ENCODE measurements around the gene ZBTB20. TPM values are rescaled to one million over a fixed set of nuclear protein-coding genes. Genes with fewer than 3 reads are reported as not detected.

The ZBTB20 gene
- total and polyA plus RNA-seq, 4 donors = 0.69 to 128 (median 51.7) TPM

DNA sequence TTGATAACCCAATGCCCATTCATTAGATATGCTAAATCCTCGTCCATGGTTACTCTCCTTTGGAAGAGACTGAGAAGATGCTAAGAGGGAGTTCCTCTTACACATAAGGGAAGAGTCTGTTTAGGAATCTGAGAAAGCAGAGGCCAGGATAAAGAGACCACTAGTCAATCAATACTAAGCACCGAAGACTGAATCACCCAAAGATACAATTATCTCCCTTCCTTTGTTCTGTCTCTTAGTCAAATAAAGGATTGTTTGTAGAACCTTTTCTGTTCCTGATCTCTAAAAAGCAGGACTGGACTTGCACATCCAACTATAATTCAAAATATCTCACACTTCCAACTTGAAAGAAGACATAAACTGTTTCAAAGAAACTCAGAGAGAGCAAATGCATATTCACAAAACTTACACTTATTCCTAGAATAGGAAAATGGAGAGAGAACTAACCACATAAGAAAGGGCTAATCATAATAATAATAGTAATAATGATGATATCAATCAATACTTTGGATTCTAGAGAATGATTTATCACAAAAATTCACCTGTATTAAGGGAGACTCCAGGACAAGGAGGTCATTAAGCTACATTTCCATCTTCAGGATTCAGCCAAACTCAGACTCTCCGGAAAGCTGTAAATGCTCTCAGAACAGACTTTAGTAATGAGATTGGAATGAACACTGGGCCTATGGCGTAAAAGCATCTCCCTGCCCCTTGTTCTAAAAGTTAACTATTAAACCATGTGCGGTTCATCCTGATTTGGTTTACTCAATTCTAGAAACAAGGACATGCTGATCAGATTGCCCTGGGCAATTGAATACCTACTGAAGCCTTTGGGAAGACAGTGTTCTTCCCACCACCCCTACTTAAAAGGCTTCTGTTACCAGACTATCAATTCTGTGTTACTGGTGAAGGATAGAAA is 401.5 kb downstream of the ZBTB20 start:
- intact Hi-C loops (cut with DNase I) = no loop called here
- ATAC-seq (ENCODE audit: low FRiP score) = peak; percentile 72
- peak overlapping the region in 1 of 2 donors; percentile 64 for H3K4me3 ChIP-seq (ENCODE audit: low read length in 2 of 2)
- WGBS, 2 donors = 24 to 27% methylated on average over 5 of the region's 5 CpGs
- no peaks in the 10 kb centered on the region for H3K9me3 ChIP-seq (ENCODE audit: control insufficient read depth, low read length)
- no peaks in the 10 kb centered on the region for H3K27me3 ChIP-seq (ENCODE audit: control insufficient read depth in 1 of 2, insufficient read depth in 2 of 2, low read length in 1 of 2)
- peak overlapping the region in 1 of 2 donors; percentile 57 for H3K27ac ChIP-seq (ENCODE audit: low read depth in 1 of 2, low read length in 2 of 2)
- peaks cover 0 to 8% of the 10 kb centered on the region in 2 donors for H3K4me1 ChIP-seq (ENCODE audit: control insufficient read depth in 1 of 2, insufficient read depth in 2 of 2, low read length in 2 of 2)
- DNase-seq = no peak
- no peaks in the 10 kb centered on the region for H3K36me3 ChIP-seq (ENCODE audit: control insufficient read depth in 1 of 2, insufficient read depth in 2 of 2, low read length in 1 of 2)

DNA sequence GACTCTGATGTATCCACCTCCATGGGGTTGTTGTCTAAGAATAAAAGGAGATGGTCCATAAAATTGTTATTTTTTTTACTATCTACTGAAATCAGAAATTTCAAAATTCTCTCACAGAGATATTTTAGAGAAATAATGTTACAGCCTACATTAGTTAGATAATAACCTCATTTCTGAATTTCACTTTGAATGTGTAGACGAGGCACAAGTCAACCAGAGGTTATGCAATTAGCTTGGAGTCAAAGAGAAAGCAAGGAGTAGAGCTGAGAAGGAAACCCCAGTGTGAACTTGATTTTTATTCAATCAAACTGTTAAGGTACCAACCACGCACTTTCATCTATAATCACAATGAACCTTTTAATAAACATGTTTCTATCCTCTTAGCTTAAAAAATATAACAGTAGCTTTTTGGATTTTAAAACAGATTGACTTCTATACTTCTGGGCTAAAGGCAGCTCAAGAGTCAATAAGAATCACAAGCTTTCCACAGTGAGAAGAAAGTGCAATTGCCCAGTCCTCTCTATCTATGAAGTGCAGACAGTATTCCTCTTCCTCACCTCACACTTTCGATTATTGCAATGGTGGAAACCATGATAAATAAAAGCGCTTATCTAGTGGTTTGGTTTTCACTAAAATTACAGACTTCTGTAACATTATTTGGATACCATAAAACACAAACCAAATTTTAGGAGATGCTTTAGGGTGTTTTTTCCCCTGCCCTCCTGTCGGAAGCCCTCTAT is 403.2 kb downstream of the ZBTB20 start:
- 97% methylated on average over 5 of the region's 5 CpGs for WGBS, 2 donors

DNA sequence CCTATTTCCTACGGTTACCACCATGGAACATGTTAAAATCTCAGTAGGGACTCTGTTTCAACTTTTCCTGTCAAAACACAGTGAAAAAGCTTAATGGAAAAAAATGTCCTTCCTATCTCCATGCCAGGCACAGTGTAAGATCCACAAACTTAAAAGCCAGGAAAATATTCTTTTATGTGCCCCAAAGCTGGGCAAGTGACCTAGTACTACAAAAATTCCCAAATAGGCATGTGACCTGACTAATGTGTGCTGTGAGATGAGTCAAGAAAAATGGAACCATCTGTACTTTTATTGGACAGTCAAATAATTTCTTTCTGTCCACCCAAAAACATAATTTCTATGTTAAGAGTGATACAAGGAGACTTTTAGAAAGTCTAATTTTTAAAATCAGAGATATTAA is 406.0 kb downstream of the ZBTB20 start:
- 6 to 9% methylated on average over 1 of the region's 1 CpG for WGBS, 2 donors
- Histone ChIP-seq H3K4me1 (ENCODE audit: control insufficient read depth in 1 of 2, insufficient read depth in 2 of 2, low read length in 2 of 2) (peaks cover 0 to 6% of the 10 kb centered on the region in 2 donors), H3K4me3 (ENCODE audit: low read length in 2 of 2) (no peak overlapping the region), H3K9me3 (ENCODE audit: control insufficient read depth, low read length) (no peaks in the 10 kb centered on the region), H3K27ac (ENCODE audit: low read depth in 1 of 2, low read length in 2 of 2) (no peak overlapping the region), H3K36me3 (ENCODE audit: control insufficient read depth in 1 of 2, insufficient read depth in 2 of 2, low read length in 1 of 2) (no peaks in the 10 kb centered on the region), H3K27me3 (ENCODE audit: control insufficient read depth in 1 of 2, insufficient read depth in 2 of 2, low read length in 1 of 2) (no peaks in the 10 kb centered on the region)
- ATAC-seq (ENCODE audit: low FRiP score) (peak; percentile 44), DNase-seq (no peak)
- intact Hi-C loops (cut with DNase I) = no loop called here

More for the DNA sequence above, 403.2 kb downstream of the ZBTB20 start:
- Histone ChIP-seq H3K4me3 (ENCODE audit: low read length in 2 of 2) (no peak overlapping the region), H3K9me3 (ENCODE audit: control insufficient read depth, low read length) (no peaks in the 10 kb centered on the region), H3K36me3 (ENCODE audit: control insufficient read depth in 1 of 2, insufficient read depth in 2 of 2, low read length in 1 of 2) (no peaks in the 10 kb centered on the region), H3K27ac (ENCODE audit: low read depth in 1 of 2, low read length in 2 of 2) (no peak overlapping the region), H3K4me1 (ENCODE audit: control insufficient read depth in 1 of 2, insufficient read depth in 2 of 2, low read length in 2 of 2) (peaks cover 0 to 8% of the 10 kb centered on the region in 2 donors), H3K27me3 (ENCODE audit: control insufficient read depth in 1 of 2, insufficient read depth in 2 of 2, low read length in 1 of 2) (no peaks in the 10 kb centered on the region)
- no peak for ATAC-seq (ENCODE audit: low FRiP score)
- DNase-seq = no peak
- intact Hi-C loops (cut with DNase I) = no loop called here

DNA sequence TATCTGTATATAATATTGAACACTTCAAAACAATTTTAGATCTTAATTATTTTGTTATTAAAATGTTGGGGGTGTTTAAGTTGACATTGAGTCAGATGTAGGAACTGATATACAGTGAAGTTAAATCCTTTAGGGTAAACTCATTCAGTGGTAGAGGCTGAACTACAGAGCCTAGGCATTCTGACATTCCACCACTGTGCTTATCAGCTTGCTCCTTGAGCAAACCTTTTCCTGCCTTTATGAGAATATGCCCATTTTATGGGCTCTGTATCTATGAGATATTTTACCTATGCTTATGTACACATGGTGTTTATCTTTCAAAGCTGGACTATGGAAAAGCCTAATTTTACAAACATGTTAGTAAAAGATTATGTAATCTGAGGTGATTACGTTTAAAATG is 407.5 kb downstream of the ZBTB20 start:
- H3K4me3 ChIP-seq (ENCODE audit: low read length in 2 of 2) = no peak overlapping the region
- no peak overlapping the region for H3K27ac ChIP-seq (ENCODE audit: low read depth in 1 of 2, low read length in 2 of 2)
- intact Hi-C loops (cut with DNase I) = no loop called here
- H3K36me3 ChIP-seq (ENCODE audit: control insufficient read depth in 1 of 2, insufficient read depth in 2 of 2, low read length in 1 of 2) = no peaks in the 10 kb centered on the region
- ATAC-seq (ENCODE audit: low FRiP score) = no peak
- no peaks in the 10 kb centered on the region for H3K9me3 ChIP-seq (ENCODE audit: control insufficient read depth, low read length)
- H3K27me3 ChIP-seq (ENCODE audit: control insufficient read depth in 1 of 2, insufficient read depth in 2 of 2, low read length in 1 of 2) = no peaks in the 10 kb centered on the region
- no peak for DNase-seq
- peaks cover 0 to 6% of the 10 kb centered on the region in 2 donors for H3K4me1 ChIP-seq (ENCODE audit: control insufficient read depth in 1 of 2, insufficient read depth in 2 of 2, low read length in 2 of 2)
- 63 to 66% methylated on average over 1 of the region's 1 CpG for WGBS, 2 donors

DNA sequence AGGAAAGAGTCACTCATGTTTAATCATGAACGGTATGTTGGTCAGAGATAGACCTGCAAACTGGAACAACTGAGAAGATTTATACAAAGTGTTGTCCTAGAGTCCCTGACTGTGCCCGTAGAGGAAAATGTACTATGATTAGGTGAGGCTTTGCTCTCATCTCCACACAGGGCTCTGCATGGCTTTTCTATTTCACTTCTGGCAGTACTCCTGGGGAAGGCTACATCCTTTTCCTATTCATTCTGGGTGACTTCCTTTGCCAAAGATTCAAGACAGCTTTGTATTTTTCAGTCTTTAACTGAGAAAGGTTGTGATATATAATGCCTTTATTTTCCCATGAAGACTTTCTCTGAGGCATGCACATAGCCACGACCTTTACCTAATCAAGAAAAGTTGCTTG is 414.7 kb downstream of the ZBTB20 start:
- 46 to 50% methylated on average over 3 of the region's 3 CpGs for WGBS, 2 donors
- Histone ChIP-seq H3K4me1 (ENCODE audit: control insufficient read depth in 1 of 2, insufficient read depth in 2 of 2, low read length in 2 of 2) (no peaks in the 10 kb centered on the region), H3K9me3 (ENCODE audit: control insufficient read depth, low read length) (no peaks in the 10 kb centered on the region), H3K4me3 (ENCODE audit: low read length in 2 of 2) (no peak overlapping the region), H3K27me3 (ENCODE audit: control insufficient read depth in 1 of 2, insufficient read depth in 2 of 2, low read length in 1 of 2) (no peaks in the 10 kb centered on the region), H3K27ac (ENCODE audit: low read depth in 1 of 2, low read length in 2 of 2) (no peak overlapping the region), H3K36me3 (ENCODE audit: control insufficient read depth in 1 of 2, insufficient read depth in 2 of 2, low read length in 1 of 2) (no peaks in the 10 kb centered on the region)
- DNase-seq = no peak
- no peak for ATAC-seq (ENCODE audit: low FRiP score)
- intact Hi-C loops (cut with DNase I) = no loop called here

DNA sequence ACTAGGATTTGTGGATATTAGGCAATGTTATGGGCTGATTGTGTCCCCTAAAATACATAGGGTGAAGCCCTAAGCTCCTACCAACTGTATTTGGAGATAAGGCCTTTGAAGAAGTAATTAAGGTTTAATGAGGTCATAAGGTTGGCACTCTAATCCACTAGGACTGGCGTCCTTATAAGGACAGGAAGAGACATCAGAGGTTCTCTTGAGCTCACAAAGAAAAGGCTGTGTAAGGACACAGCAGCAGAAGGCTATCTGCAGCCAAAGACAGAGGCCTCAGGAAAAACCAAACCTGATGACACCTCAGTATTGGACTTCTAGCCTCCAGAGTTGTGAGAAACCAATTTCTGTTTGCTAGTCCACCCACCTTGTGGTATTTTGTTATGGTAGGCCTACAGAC is 416.7 kb downstream of the ZBTB20 start:
- DNase-seq = no peak
- Histone ChIP-seq H3K27me3 (ENCODE audit: control insufficient read depth in 1 of 2, insufficient read depth in 2 of 2, low read length in 1 of 2) (no peaks in the 10 kb centered on the region), H3K4me3 (ENCODE audit: low read length in 2 of 2) (no peak overlapping the region), H3K36me3 (ENCODE audit: control insufficient read depth in 1 of 2, insufficient read depth in 2 of 2, low read length in 1 of 2) (no peaks in the 10 kb centered on the region), H3K27ac (ENCODE audit: low read depth in 1 of 2, low read length in 2 of 2) (no peak overlapping the region), H3K4me1 (ENCODE audit: control insufficient read depth in 1 of 2, insufficient read depth in 2 of 2, low read length in 2 of 2) (peaks cover 0 to 1% of the 10 kb centered on the region in 2 donors), H3K9me3 (ENCODE audit: control insufficient read depth, low read length) (no peaks in the 10 kb centered on the region)
- intact Hi-C loops (cut with DNase I) = no loop called here
- ATAC-seq (ENCODE audit: low FRiP score) = no peak
- 74 to 79% methylated on average over 1 of the region's 1 CpG for WGBS, 2 donors

DNA sequence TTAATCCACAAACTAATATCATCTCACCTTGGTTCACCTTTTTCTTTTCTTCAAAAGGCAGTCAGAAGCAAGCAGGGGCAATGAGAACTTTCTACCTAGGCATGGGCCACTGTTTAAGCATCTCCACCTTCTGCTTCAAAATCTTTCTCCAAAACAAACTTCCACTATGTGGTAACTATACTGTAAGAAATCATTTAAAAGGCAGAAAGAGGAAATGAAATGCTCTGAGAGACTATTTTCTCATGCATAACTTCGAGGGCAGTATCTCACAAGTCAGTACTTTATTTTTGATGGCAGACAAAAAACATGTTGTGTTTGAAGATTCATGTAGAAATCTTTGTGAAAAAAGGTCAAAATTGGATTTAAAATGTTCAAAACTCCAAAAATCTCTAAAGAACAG is 419.7 kb downstream of the ZBTB20 start:
- Histone ChIP-seq H3K27ac (ENCODE audit: low read depth in 1 of 2, low read length in 2 of 2) (no peak overlapping the region), H3K27me3 (ENCODE audit: control insufficient read depth in 1 of 2, insufficient read depth in 2 of 2, low read length in 1 of 2) (no peaks in the 10 kb centered on the region), H3K4me1 (ENCODE audit: control insufficient read depth in 1 of 2, insufficient read depth in 2 of 2, low read length in 2 of 2) (peaks cover 0 to 1% of the 10 kb centered on the region in 2 donors), H3K36me3 (ENCODE audit: control insufficient read depth in 1 of 2, insufficient read depth in 2 of 2, low read length in 1 of 2) (no peaks in the 10 kb centered on the region), H3K9me3 (ENCODE audit: control insufficient read depth, low read length) (no peaks in the 10 kb centered on the region), H3K4me3 (ENCODE audit: low read length in 2 of 2) (no peak overlapping the region)
- intact Hi-C loops (cut with DNase I) = no loop called here
- DNase-seq (no peak), ATAC-seq (ENCODE audit: low FRiP score) (no peak)
- WGBS, 2 donors = 4 to 5% methylated on average over 1 of the region's 1 CpG

DNA sequence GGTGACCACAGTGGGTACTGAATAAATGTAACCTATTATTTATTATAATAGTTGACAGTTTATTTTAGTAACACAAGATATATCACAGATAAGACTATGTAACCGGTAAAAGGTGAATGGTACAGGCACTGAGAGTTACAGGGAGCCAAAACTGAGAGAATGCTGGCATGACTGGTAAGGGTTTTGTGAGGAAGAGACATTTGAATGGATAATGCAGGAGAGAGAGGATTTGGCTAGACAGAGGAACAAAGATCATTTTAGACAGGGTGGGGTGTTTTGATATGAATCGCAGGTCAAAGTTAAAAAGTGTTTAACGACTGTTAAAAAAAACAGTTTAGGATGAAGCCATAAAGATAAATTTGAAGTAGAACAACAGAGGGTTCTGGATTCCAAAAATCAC is 421.1 kb downstream of the ZBTB20 start:
- WGBS, 2 donors = 91 to 93% methylated on average over 3 of the region's 3 CpGs

More for the DNA sequence above, 421.1 kb downstream of the ZBTB20 start:
- intact Hi-C loops (cut with DNase I) = no loop called here
- no peak for ATAC-seq (ENCODE audit: low FRiP score)
- Histone ChIP-seq H3K36me3 (ENCODE audit: control insufficient read depth in 1 of 2, insufficient read depth in 2 of 2, low read length in 1 of 2) (no peaks in the 10 kb centered on the region), H3K9me3 (ENCODE audit: control insufficient read depth, low read length) (no peaks in the 10 kb centered on the region), H3K4me3 (ENCODE audit: low read length in 2 of 2) (no peak overlapping the region), H3K27ac (ENCODE audit: low read depth in 1 of 2, low read length in 2 of 2) (no peak overlapping the region), H3K27me3 (ENCODE audit: control insufficient read depth in 1 of 2, insufficient read depth in 2 of 2, low read length in 1 of 2) (no peaks in the 10 kb centered on the region), H3K4me1 (ENCODE audit: control insufficient read depth in 1 of 2, insufficient read depth in 2 of 2, low read length in 2 of 2) (peaks cover 0 to 1% of the 10 kb centered on the region in 2 donors)
- no peak for DNase-seq

All from aorta (tissue), 5 donors.